EH (cell line): ENCODE results near the gene CGREF1.

Experiments used
- DNase-seq: peaks from one replicate; pipeline ENCODE4 v3.0.0-alpha.2; 2015; ENCODE audit warnings: low read depth

CGREF1 gene, protein sequence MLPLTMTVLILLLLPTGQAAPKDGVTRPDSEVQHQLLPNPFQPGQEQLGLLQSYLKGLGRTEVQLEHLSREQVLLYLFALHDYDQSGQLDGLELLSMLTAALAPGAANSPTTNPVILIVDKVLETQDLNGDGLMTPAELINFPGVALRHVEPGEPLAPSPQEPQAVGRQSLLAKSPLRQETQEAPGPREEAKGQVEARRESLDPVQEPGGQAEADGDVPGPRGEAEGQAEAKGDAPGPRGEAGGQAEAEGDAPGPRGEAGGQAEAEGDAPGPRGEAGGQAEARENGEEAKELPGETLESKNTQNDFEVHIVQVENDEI

DNA sequence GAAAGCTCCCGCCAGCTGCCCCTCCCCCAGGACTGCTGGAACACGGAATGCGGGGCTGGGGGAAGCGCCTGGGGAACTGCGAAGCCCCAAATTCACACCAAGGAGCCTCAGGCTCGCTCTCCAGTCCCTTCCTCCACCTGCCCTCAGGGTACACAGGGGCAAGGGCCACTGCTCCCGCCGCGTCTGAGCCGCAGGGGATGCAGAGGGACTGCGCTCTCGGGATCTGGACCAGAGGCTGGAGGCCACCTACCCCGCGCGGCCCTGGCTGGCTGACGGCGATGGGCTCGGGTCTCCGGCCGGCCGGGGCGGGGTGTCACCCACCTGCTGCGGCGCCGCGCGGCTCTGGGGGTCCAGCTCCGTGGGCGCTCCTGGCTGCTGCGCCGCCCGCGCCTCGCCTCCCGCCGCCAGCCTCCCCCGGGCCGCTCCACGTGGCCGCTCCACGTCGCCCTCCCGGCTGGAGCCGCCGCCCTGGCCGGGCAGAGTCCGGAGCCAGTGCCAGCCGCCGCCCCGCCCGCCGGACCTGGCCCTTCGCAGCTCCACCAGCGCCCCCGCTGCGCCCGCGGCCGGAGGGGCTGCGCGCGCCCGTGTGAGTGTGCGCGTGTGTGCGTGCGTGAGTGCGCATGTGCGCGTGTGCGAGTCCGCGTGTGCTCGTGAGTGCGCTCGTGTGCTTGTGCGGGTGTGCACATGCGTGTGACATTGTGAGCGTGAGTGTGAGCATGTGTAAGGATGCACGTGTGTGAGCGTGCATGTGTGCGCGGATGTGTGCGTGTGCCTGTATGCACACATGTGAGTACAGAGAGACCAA lies at the start of gene CGREF1:
TSS of gene CGREF1 (minus strand) at position 604 of the 805 bp plus-strand sequence. CDS start 14,762 bp downstream, outside the sequence.
- DNase-seq = peak; percentile 14

DNA sequence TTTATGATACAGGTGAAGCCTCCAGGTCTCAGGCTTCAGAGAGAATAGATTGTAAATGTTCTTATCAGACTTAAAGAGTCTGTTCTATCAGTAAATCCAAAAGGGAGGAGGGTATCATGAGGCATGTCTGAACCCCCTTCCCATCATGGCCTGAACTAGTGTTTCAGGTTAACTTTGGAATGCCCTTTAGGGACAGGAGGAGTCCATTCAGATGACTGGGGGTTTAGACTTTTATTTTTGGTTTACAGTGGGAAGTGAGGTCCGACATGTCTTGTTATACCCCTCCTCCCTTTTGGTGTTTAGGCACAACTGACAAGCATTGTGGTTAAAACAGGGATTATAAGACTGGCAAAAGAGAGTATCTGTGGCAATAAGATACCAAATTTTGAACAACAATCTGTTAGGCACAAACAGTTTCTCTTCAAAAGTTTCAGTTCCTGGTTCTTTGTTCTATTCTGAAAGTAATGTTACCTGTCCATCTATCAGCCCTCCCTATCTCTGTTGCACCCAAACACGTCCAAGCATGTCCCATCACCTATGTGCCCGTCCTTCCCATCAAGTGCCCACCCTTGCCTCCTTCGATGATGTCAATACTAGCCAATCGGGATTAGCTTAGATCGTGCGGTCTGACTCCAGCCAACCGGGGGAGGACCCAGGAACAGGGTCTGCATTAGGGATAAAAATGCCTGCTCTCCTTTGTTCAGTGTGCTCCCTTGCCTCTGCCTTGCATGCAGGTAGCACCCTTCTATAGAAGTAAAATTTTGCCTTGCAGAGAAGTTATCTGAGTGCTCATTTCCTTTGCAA lies 46.2 kb upstream of the CGREF1 start:
- no peak for DNase-seq

DNA sequence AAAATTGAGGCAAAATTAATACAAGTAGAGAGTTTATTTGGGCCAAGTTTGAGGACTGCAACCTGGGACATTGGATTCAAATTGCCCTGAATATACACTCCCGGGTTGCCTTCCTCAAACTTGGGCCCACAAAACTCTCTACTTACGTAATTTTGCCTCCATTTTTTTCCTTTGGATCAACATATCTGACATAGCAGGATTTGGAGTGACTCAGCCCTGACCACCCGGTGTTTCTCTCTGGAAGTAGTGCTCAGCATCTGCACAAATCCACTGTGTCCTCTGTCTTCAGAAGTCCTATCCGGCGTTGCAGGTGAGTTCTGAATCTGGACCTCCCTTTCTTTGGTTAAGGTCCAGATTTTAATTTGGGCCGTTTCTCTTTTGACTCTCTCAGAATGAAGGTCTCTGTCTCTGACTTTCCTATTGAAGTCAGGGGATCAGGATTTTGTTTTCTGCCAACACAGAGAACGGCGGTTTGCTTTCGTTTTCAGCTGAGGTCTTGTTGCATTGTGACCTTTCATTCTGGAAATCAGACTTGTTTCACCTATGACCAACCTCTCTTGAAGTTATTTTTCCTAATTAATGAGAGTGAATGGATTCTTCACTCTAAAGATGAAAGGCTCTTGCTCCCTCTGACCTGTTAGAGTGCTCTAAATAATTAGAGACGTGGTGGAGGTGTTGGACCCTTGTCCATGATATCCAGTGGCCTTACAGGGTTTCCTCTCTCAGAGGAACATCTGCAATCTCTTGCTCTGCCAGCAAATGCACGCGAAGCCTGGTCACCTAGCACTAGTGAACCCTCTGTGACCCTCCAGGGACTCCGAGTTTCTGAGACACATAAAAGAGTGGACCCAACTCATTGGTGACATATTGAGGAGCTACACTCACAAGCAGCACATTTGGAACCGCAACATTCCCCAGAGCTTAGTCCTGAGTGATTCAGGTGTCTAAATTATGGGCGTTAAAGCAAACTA lies 43.5 kb upstream of the CGREF1 start:
- DNase-seq = peak; percentile 55

DNA sequence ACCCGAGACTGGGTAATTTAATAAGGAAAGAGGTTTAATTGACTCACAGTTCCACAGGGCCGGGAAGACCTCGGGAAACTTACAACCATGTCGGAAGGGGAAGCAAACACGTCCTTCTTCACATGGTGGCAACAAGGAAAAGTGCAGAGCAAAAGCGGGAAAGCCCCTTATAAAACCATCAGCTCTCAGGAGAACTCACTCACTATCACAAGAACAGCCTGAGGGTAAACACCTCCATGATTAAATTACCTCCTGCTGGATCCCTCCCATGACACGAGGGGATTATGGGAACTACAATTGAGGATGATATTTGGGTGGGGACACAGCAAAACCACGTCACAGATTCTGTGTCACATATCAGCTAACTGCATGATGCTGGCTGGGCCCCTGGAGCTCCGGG lies 41.3 kb upstream of the CGREF1 start:
- no peak for DNase-seq

DNA sequence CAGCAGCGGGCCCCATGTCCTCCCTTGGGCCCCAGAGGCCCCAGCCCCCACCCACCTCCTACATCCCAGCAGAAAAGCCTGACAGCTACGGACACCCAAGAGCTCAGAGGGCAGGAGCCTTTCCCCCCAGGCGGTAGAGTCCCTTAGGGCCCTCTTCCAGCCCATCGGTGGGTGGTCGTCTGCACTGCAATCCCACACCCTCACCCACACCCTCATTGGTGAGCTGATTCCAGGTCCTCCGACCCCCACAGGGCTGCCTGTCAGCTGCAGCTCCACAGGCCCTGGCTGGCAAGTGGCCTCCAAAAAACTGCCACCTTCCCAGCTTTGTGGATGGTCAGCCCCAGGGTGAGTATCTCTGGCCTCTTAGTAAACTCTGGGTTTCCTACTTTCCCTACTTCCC lies 40.3 kb upstream of the CGREF1 start:
- DNase-seq = no peak

DNA sequence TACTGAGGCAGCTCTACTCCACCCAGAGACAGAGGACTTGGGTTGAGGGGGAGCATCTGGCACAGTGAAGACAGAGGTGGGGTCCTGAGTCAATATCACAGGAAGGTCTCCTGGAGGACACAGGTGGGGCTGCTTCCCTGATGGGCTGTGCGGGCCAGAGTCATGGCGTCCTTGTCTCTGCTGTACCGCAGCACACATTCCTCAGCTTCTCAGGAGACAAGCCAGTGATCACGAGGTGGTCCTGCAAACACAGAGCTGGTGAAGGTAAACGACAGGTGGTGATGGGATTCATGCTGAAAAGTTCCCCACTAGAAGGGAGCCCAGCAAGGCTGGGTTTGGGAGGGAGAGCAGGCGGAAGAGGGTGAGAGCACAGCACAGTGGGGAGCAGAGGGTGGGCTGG lies 39.5 kb upstream of the CGREF1 start:
- DNase-seq = no peak

DNA sequence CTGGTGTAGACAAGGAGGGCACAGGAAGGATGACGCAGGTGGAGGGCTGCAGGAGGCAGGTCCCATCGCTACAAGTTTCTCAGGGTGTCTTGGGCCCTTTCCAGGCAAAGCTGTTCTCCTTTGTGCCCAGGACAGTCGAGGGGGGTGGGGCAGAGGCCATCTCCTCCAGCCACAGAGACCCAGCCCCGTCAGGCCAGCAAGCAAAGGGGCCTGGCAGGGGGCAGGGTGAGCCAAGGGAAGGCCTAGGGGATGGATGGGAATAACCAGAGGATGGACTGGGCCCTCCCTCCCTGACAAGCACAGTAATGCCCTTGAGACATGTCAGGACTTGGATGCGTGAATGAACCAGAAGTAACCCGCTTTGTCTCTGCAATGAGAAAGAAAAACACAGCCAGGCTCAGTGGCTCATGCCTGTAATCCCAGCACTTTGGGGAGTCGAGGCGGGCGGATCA lies 36.2 kb upstream of the CGREF1 start:
- DNase-seq = no peak

DNA sequence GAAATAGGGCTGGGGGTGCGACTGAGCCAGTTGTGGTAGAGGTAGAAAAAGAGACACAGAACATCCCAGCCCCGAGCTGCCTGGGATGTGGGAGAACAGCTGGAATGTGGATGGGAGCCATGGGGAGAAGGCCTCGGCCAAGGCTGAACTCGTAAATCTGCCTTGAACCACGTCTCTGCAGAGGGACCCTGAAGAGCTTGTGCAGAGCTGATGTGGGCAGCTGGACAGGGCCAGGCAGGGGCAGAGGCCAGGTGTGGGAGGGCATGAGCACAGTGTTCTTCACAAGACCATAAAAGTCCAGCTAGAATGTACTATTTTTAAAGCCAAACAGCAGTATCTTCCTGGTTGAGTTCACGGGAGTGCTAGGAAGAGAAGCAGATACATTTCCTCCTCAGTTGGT lies 35.6 kb upstream of the CGREF1 start:
- no peak for DNase-seq

DNA sequence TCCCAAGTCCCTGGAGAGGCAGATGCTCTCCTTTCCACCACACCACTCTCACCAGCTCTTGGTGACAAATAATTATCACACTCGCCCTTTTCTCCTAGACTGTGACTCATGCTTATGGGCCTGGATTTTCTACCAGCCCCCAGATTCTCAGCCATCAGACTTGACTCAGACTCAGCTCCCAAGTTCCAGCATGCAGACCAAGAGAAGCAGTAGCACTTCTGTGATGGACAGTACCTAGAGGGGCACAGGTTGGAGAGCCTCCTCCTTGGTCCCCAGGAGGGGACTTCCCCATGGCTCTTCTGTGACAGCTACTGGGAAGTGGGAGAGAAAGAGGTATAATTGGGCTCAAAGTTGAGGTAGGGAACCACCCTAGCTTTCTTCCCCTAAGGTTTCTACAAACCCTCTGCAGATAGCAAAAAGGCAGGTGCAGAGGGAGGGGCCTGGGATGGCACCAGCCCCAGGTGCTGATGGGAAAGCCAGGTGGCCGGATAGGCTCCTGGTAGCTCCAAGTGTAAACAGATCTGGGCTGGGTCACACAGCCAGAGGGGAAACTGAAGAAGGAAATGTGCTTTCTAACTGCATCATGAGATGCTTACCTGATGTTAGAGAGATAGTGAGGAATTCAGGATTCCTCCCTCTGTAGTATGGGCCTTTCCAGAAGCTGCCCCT lies 34.0 kb upstream of the CGREF1 start:
- DNase-seq = peak; percentile 58

DNA sequence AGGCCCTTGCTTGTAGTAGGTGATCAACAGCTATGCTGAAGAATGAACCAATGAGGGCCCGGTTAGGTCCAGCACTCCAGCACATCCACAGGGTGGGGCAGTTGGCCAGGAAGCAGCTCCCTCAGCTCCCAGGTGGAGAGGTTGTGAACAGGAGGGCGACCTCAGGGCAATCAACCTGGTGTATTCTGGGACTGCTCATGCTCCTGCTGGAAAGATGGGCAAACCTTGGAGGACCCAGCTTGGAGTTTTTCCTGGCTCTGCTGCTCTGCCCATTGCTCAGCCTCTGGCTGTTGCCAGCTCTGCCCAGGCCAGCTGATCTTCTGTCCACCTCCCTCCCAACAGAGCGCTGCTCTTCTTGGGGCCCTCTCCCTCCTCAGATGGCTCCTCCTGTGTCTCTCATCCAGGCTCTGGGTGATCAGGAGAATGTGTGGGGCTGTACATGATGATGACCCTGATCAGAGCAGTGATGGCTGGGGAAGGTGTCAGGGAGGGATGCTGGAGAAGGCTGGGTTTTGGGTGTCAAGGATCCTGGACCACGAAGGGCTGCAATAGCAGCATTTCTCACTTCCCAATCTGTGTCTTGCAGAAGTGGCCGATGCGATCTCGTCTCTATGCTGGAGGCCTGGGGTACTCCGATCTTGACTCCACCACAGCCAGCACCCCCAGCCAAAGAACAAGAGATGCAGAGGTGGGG lies 33.3 kb upstream of the CGREF1 start:
- no peak for DNase-seq

DNA sequence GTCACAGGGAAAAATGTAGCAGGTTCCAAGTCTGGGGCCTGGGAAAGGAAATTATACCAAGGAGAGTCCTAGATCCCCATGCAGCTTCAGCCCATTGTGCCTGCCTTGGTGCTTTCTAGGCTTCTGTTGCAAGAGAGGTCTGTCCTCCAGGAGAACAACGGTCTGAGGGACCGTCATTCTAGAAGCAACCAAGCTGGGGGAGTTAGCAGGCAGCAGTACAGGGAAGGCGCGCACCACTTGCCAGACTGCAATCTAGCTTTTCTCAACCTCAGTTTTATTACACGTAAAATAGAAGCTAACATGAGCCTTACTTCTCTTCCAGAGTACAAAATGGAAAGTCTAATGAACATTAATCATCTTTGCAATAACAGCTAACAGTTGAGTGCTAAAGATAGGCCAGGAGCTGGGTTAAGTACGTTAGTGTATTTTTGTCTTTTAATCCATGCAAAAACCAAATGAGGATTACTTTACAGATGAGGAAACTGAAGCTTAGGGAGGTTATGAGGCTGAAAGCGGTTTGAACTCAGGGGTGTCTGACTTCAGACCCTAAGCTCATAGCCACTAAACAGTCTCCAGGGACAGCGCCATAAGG lies 31.8 kb upstream of the CGREF1 start:
- no peak for DNase-seq

DNA sequence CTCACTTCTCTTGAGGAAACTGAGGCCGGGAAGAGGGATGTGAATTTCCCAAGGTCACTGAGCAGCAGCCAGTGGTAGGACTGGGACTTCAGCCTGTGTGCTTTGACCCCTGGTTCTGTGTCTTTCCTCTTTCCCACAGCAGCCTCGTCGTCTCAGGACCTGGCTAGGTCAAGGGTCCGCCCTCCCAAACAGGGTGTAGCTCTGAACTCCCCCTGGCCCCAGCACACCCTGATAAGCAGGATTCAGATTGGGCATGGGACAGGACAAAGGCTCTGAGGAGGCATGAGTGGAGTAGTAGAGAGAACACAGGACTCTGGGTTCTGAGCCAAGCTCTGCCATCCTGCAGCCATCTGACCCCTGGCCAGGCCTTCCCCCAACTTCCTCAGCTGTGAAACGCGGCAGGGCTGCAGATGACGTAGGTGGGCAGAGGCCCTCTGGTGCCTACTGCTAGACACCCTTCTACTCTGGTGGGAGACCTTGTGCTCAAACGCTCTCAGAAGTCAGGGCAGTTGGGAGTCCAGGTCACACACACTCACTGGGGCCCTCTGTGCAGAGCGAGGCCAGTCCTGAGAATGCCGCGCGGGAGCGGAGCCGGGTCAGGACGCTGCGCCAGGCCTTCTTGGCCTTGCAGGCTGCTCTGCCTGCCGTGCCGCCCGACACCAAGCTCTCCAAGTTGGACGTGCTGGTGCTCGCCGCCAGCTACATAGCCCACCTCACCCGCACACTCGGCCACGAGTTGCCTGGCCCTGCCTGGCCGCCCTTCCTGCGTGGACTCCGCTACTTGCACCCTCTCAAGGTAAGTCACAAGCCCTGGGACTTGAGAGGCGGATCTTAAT lies 30.9 kb upstream of the CGREF1 start:
- no peak for DNase-seq

DNA sequence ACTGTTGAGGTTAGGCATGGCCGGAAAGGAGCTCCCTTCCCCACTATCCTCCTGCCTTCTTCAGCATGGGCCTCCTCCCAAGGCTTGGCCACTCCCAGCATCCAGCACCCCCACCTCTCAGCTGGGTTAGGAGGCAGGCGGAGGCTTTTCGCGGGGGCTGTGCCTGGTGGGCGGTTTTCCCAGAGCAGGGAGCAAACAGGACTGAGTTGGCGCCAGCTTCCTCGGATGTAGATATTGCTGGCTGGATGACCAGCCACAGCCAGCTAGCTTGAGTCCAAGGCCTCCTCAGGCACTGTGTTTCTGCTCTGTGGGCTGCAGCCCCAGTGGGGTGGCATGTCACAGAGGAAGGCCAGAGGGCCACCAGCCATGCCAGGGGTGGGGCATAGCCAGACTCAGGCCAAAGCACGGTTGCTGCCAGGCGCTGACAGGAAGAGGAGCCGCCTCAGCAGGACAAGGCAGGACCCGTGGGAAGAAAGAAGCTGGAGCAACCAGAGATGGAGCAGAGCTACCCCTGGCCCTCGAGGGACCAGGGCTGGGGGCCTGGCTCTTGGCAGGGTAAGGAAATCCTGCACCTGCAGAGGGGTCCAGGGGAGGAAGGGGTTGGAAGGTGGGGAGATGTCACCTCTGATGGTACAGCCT lies 30.0 kb upstream of the CGREF1 start, which contains the start of gene TCF23:
TSS of gene TCF23 (plus strand) at position 204 of the 639 bp plus-strand sequence. CDS start at position 334, 130 bp downstream.
- DNase-seq = no peak

DNA sequence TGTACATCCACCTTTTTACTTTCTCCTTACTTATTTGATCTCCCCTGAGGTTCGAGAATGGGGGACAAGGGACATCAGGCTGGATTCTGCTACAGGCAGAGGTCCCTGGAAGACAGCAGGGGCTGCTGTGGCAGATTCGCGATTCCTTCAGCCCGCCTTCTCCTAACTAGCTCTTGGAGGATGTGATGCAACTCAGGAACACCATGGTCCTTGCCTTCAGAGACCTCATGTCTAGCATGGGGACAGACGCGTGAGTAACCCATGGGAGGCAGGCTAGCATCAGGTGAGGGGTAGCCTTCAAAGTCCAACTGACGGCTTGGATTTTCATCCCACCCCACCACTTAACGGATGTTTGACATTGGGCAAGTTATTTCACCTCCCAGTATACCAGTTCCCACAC lies 29.0 kb upstream of the CGREF1 start:
- DNase-seq = no peak

DNA sequence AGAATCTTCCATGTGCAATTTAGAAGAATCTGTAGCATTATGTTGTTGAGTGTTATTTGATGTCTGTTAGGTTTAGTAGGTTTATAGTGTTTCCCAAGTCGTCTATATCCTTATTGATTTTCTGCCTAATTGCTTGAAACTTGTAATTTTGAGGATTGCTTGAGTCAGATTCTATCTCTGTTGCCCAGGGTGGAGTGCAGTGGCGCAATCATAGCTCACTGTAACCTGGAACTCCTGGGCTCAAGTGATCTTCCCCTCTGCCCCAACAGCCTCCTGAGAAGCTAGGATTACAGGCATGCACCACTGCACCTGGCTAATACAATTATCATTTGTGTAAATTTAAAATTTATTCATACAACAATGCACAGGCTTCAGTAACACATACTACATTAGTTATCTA lies 26.8 kb upstream of the CGREF1 start:
- DNase-seq = no peak

DNA sequence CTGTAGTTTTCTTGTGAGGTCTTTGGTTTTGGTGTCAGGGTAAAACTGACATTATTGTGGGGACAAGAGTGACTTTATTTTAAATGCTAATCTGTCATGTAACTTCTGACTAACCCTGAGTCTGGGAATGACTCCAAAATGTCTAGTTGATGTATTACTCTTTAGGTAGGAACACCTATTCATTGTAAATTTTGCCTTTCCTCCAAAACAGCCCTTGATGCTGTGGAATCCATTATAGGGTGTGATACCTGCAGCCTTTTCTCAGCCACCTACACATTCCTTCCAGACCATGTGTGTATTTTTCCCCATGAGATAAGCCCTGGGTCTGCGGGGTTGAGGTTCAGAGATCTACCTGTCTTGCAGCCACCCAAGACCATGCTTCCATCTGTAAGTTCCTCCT lies 24.4 kb upstream of the CGREF1 start:
- no peak for DNase-seq

DNA sequence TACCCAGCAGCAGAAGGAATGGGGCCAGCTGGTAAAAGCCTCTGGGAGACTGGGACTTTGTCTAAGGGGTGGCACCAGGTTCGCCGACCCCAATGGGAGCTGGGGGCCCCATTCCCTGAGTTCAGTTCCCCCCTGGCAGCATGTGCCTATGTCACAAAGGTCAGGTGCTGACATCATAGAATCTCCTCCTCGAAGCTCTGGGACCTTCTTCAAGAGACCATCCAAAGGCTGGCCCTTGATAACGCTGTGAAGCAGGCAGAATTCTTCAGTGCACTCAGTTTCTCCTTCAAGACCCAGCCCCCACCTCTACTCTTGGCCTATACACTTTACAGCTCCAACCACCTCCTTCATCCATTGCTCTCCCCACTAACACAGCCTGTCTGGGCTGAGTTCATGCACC lies 20.4 kb upstream of the CGREF1 start, which contains the start of gene PRR30:
TSS of gene PRR30 (minus strand) at position 101 of the 400 bp plus-strand sequence. CDS start 1,081 bp downstream, outside the sequence.
- DNase-seq = no peak

DNA sequence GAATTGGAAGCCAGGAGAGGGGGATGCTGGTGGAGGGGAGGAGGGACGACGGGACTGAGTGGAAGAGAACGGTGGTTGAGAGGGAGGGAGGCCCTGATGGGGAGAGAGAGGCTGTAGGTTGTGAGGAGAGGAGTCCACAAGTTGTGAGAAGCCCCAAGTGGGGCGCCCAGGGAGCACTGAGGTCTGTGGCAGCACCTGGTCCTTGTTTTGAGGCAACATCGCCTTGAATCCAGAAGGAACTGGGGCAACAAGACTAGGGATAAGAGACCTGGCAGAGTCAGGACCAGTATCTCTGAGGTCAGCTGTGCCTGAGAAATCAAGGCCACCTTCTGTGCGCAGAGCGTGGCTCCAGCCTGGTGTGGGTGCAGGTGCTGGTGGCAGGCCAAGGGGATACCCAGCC lies 19.2 kb upstream of the CGREF1 start:
- DNase-seq = no peak
